Tibial artery (tissue), 4 donors: ENCODE measurements around the gene TSEN54.

Experiments
- DNase-seq, 2 donors: peaks; one replicate each; pipeline ENCODE4 v3.0.0-alpha.2; 2019
- H3K27ac ChIP-seq, 2 donors: fragments of 200-600 bp; sonication (generic) in 1 of 2; 1 replicate in 1 of 2; 2 replicates in 1 of 2; pipeline ENCODE4 v1.5.1; 2018 to 2019; ENCODE audit warnings: mild to moderate bottlenecking in 1 of 2
- H3K27me3 ChIP-seq, 2 donors: fragments of 200-600 bp; sonication (generic) in 1 of 2; one replicate each; pipeline versions ENCODE4 v1.5.1 to v1.6.0; 2016 to 2019
- H3K36me3 ChIP-seq, 3 donors: fragments of 200-600 bp; sonication (generic) in 2 of 3; one replicate each; pipeline ENCODE4 v1.5.1; 2016 to 2019; ENCODE audit warnings: mild to moderate bottlenecking in 2 of 3
- H3K4me1 ChIP-seq, 4 donors: fragments of 200-600 bp; sonication (generic) in 2 of 4; 1 replicate in 3 of 4; 2 replicates in 1 of 4; pipeline ENCODE4 v1.5.1; 2016 to 2019
- H3K4me3 ChIP-seq, 2 donors: fragments of 200-600 bp; sonication (generic) in 1 of 2; 1 replicate in 1 of 2; 2 replicates in 1 of 2; pipeline ENCODE4 v1.5.1; 2018 to 2019; ENCODE audit warnings: mild to moderate bottlenecking in 2 of 2
- H3K9me3 ChIP-seq, 3 donors: fragments of 200-600 bp; sonication (generic) in 1 of 3; one replicate each; pipeline ENCODE4 v1.5.1; 2016 to 2019
- intact Hi-C: fragments of 100-400 bp; cut with DNase I; formaldehyde crosslinking; loops from one replicate; pipeline ENCODE4 v1.15.0; 2023; ENCODE audit warnings: low total_unique reads
- TF ChIP-seq, protein P1 (sequence below), 2 experiments: fragments of 200-600 bp in 1 of 2; fragments of 450-650 bp in 1 of 2; IDR thresholded peaks; one replicate each; pipeline ENCODE4 v1.5.1; 2017 to 2019; ENCODE audit warnings: antibody characterized with exemption in 2 of 2, mild to moderate bottlenecking in 1 of 2, moderate library complexity in 1 of 2

The TSEN54 gene

DNA sequence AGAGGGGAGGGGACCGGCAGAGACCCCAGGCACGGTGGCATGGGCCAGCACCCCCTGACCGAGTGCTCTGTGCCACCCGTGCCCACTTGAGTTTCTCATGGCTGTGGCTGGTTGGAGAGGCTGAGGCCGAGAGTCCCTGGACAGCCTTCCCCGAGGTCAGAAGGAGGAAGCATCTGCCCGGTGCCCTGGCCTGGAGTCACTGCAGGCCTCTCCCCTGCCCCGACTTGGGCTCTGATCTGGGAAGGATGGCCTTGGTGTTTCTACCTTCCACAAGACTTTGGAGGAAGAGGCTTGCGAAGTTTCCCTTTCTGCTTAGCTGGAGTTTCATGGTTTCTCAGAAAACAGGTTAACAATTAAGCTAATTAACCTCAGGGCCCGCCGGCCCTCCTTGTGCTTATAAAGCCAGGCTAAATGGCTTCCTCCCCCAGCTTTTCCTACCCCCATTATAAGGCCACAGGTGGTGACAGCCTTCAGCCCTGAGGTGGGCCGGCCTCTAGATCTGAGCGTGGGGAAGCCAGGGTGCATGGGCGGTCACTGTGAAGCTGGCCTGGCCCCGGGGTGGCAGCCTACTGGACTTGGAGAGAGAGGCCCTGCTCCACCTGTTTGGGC, 26.5 kb downstream of the TSEN54 start:
- DNase-seq, result no peak
- Histone ChIP-seq H3K27me3 (no peaks in the 10 kb centered on the region), H3K4me3 (no peak overlapping the region), H3K9me3 (no peaks in the 10 kb centered on the region), H3K27ac (no peak overlapping the region), H3K4me1 (no peaks in the 10 kb centered on the region), H3K36me3 (no peaks in the 10 kb centered on the region)
- TF ChIP-seq, protein P1, sequence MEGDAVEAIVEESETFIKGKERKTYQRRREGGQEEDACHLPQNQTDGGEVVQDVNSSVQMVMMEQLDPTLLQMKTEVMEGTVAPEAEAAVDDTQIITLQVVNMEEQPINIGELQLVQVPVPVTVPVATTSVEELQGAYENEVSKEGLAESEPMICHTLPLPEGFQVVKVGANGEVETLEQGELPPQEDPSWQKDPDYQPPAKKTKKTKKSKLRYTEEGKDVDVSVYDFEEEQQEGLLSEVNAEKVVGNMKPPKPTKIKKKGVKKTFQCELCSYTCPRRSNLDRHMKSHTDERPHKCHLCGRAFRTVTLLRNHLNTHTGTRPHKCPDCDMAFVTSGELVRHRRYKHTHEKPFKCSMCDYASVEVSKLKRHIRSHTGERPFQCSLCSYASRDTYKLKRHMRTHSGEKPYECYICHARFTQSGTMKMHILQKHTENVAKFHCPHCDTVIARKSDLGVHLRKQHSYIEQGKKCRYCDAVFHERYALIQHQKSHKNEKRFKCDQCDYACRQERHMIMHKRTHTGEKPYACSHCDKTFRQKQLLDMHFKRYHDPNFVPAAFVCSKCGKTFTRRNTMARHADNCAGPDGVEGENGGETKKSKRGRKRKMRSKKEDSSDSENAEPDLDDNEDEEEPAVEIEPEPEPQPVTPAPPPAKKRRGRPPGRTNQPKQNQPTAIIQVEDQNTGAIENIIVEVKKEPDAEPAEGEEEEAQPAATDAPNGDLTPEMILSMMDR (IDR thresholded peaks at IDR 0.05), result no peak
- intact Hi-C loops, result no loop called here

DNA sequence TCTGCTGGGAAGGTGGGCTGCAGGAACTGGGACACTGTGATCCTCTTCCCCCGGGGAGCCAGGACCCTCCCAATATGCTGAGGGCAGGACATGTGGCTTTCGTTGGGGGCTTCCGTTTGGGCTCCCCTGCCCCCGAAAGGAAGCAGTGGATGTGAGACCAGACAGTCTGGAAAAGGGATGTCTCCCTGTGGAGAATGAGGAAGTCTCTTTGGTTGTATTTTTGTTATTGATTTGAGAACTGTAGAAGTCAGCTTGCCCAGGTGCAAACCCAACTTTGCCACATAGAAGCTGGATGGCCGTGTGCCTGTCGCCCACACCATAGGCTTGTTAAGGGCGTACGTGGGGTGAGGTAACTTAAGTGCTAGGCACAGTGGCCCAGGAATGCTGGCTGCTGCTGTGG, 27.9 kb downstream of the TSEN54 start:
- H3K27ac ChIP-seq, result no peak overlapping the region
- H3K27me3 ChIP-seq, result no peaks in the 10 kb centered on the region
- no peaks in the 10 kb centered on the region for H3K36me3 ChIP-seq
- H3K4me3 ChIP-seq, result no peak overlapping the region
- peaks cover 0 to 7% (median 0%) of the 10 kb centered on the region in 4 donors for H3K4me1 ChIP-seq
- DNase-seq, result no peak
- H3K9me3 ChIP-seq, result no peaks in the 10 kb centered on the region
- intact Hi-C loops, result no loop called here
- TF ChIP-seq, protein P1 (IDR thresholded peaks at IDR 0.05), result no peak

- no peak for DNase-seq
- H3K9me3 ChIP-seq, result no peaks in the 10 kb centered on the region
- TF ChIP-seq, protein P1 (IDR thresholded peaks at IDR 0.05), result no peak
- no peak overlapping the region for H3K4me3 ChIP-seq
- no peaks in the 10 kb centered on the region for H3K36me3 ChIP-seq
- no peaks in the 10 kb centered on the region for H3K27me3 ChIP-seq
- peaks cover 0 to 9% (median 0%) of the 10 kb centered on the region in 4 donors for H3K4me1 ChIP-seq
- no peak overlapping the region for H3K27ac ChIP-seq
- intact Hi-C loops, result no loop called here
Measured at GRCh38 chr17:75546181-75546580, 29.9 kb downstream of the TSEN54 start.

DNA sequence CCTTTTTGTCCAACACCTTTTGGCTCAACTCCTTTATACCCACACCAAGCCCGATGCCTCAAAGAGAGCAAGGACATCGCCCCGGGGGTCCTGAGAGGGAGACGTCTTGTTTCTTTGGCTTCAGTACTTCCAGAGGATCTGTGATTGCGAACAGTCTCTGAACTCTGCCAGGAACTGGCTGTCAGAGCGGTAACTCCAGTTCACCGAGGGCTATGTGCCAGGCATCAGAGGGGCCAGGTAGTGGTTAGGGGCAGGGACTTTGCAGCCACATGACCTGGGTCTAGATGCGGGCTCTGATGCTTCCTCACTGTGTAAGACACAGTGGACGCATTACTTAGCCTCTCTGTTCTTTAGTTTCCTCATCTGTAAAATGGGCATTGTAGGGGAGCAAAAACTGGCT, 30.8 kb downstream of the TSEN54 start:
- Histone ChIP-seq H3K27ac (no peak overlapping the region), H3K4me1 (peaks cover 0 to 9% (median 0%) of the 10 kb centered on the region in 4 donors), H3K27me3 (no peaks in the 10 kb centered on the region), H3K4me3 (no peak overlapping the region), H3K9me3 (no peaks in the 10 kb centered on the region), H3K36me3 (no peaks in the 10 kb centered on the region)
- DNase-seq, result no peak
- TF ChIP-seq, protein P1 (IDR thresholded peaks at IDR 0.05), result no peak
- intact Hi-C loops, result no loop called here

GRCh38 chr17:75548813-75549212, 32.5 kb downstream of the TSEN54 start:
- no peaks in the 10 kb centered on the region for H3K27me3 ChIP-seq
- peaks cover 0 to 24% (median 11%) of the 10 kb centered on the region in 4 donors for H3K4me1 ChIP-seq
- intact Hi-C loops, result no loop called here
- H3K9me3 ChIP-seq, result no peaks in the 10 kb centered on the region
- no peak overlapping the region for H3K4me3 ChIP-seq
- H3K36me3 ChIP-seq, result no peaks in the 10 kb centered on the region
- no peak for DNase-seq
- H3K27ac ChIP-seq, result no peak overlapping the region
- TF ChIP-seq, protein P1 (IDR thresholded peaks at IDR 0.05), result no peak
